SKM-1 (cell line): ENCODE results near the gene ACOXL.
A peak's percentile ranks its signal among the peaks of the same experiment; 100 is the strongest.

ENCODE experiments used
- DNase-seq: peaks from one replicate; lab custom pipeline; 2025; ENCODE audit not compliant: unreplicated experiment; lab: John Stamatoyannopoulos, UW

ACOXL gene

GRCh38 chr2:110820128-110820527 lies 87.8 kb downstream of the ACOXL start:
- peak; percentile 62 for DNase-seq

GRCh38 chr2:110823165-110823564 lies 90.8 kb downstream of the ACOXL start:
- DNase-seq: no peak

GRCh38 chr2:110827511-110827910 lies 95.1 kb downstream of the ACOXL start:
- no peak for DNase-seq

- DNase-seq: no peak
Measured at GRCh38 chr2:110828330-110828729, 96.0 kb downstream of the ACOXL start.

- DNase-seq: no peak
Measured at GRCh38 chr2:110829413-110830146, 97.2 kb downstream of the ACOXL start.

GRCh38 chr2:110832740-110833139 lies 100.4 kb downstream of the ACOXL start:
- no peak for DNase-seq

- DNase-seq: no peak
Measured at GRCh38 chr2:110834134-110834827, 101.9 kb downstream of the ACOXL start.

- no peak for DNase-seq
Measured at GRCh38 chr2:110836671-110837070, 104.3 kb downstream of the ACOXL start.

- DNase-seq: no peak
Measured at GRCh38 chr2:110837446-110838409, 105.4 kb downstream of the ACOXL start.

GRCh38 chr2:110838657-110839384 lies 106.4 kb downstream of the ACOXL start:
- no peak for DNase-seq

- no peak for DNase-seq
Measured at GRCh38 chr2:110840508-110840907, 108.1 kb downstream of the ACOXL start.

- DNase-seq: no peak
Measured at GRCh38 chr2:110842048-110842447, 109.7 kb downstream of the ACOXL start.

GRCh38 chr2:110843496-110843895 lies 111.1 kb downstream of the ACOXL start:
- no peak for DNase-seq

GRCh38 chr2:110843959-110844510 lies 111.7 kb downstream of the ACOXL start:
- no peak for DNase-seq

GRCh38 chr2:110847651-110848050 lies 115.3 kb downstream of the ACOXL start:
- no peak for DNase-seq

- DNase-seq: no peak
Measured at GRCh38 chr2:110848071-110848470, 115.7 kb downstream of the ACOXL start.

GRCh38 chr2:110848519-110849030 lies 116.2 kb downstream of the ACOXL start:
- no peak for DNase-seq

- DNase-seq: no peak
Measured at GRCh38 chr2:110851531-110851930, 119.2 kb downstream of the ACOXL start.

GRCh38 chr2:110852051-110852450 lies 119.7 kb downstream of the ACOXL start:
- no peak for DNase-seq

GRCh38 chr2:110852541-110853263 lies 120.3 kb downstream of the ACOXL start:
- no peak for DNase-seq
